ENCODE results near the gene FBXL4. TPM values are rescaled to one million over a fixed set of nuclear protein-coding genes. Genes with fewer than 3 reads are reported as not detected.

The FBXL4 gene
- total RNA-seq, 1 experiment from 2014 or later = 5.1 TPM

DNA sequence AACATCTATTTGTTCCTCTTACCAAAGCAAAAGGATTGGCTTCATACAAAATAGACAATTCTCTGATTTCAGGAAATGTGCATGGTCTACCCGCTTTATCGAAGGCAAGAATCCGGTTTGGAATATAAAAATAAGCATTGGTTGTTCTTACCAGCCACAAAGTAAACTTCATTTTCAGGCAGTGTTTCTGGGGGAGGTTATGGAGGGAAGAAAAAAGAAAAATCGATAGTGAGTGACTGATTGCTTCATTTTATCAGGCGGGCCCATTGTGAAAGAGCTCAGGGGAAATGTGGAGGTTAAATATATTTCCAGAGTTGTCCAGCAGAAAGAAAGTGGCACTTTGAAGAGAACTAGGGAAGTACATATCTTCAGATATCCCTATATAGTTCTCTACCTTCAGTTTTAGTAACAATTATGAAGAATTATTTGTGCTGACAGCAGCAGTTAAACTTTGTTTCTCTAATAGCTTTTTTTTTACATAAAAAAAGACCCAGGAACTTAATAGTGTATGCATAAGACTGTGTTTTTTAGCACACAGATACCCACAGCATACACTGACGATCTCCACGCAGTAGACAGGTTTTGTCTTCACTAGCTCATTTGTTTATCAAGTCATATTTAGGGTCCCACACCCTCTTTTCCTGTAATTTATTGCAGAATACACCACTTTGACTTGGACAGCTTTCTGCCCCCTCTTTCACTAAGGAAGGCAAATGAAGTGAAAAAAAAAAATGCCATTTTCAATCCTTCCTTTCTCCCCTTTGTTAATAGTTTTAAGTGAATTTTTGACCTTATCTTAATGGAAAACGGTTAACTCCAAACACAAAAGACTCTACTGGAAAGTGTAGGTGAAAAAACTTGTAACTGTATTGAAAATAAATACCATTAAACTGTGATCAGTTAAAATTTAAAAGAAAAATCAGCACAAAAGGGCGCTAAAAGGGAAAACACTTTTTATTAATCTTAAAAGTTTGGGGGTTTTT lies 110.5 kb downstream of the FBXL4 start:
- Histone ChIP-seq H4K20me1 (ENCODE audit: control insufficient read depth, insufficient read depth, insufficient read length) (no peaks in the 10 kb centered on the region), H3K4me2 (ENCODE audit: insufficient read depth, insufficient read length, low read length) (peak overlapping the region; percentile 81), H4K5ac (ENCODE audit: insufficient read length, low read depth, low read length) (no peak overlapping the region), H2BK120ac (ENCODE audit: low read depth, low read length, poor library complexity, severe bottlenecking) (no peak overlapping the region), H3K23me2 (ENCODE audit: insufficient read length, low read depth, low read length, poor library complexity, severe bottlenecking) (peaks cover 23% of the 10 kb centered on the region), H2BK5ac (ENCODE audit: insufficient read length, low read length) (no peak overlapping the region), H2BK12ac (ENCODE audit: insufficient read length, low read depth, low read length) (no peak overlapping the region), H2BK15ac (ENCODE audit: low read depth, low read length) (no peak overlapping the region), H3K18ac (ENCODE audit: insufficient read length, low read depth, low read length) (no peak overlapping the region), H3K27ac (ENCODE audit: insufficient read length, low read depth, low read length) (no peak overlapping the region), H2AK5ac (ENCODE audit: insufficient read length, low read length) (no peak overlapping the region), H3K9me3 (ENCODE audit: control insufficient read depth, low read depth, low read length) (no peaks in the 10 kb centered on the region), H3K9ac (ENCODE audit: extremely low read depth, insufficient read length, low read length) (no peak overlapping the region), H3K4me1 (ENCODE audit: insufficient read depth, low read length) (peaks cover 7% of the 10 kb centered on the region; the same call in 1 of the 2 replicates), H3T11ph (ENCODE audit: low read length) (no peak overlapping the region), H3K79me1 (ENCODE audit: insufficient read depth, low read depth, low read length, poor library complexity, severe bottlenecking) (no peaks in the 10 kb centered on the region), H3K79me2 (ENCODE audit: insufficient read depth, low read length) (no peaks in the 10 kb centered on the region), H3K23ac (ENCODE audit: insufficient read length, low read depth, low read length) (no peak overlapping the region), H3K56ac (ENCODE audit: insufficient read length, low read depth, low read length) (no peak overlapping the region), H3K14ac (ENCODE audit: insufficient read depth, low read length) (no peak overlapping the region), H4K91ac (ENCODE audit: insufficient read length, low read depth, low read length) (no peak overlapping the region), H3K27me3 (ENCODE audit: insufficient read depth, low read length) (peaks cover 70% of the 10 kb centered on the region), H2AFZ (ENCODE audit: low read length) (no peak overlapping the region), H4K8ac (replicated peaks; ENCODE audit: insufficient read length, low read depth, low read length) (no peak overlapping the region), H3K4ac (ENCODE audit: low read depth, low read length) (no peak overlapping the region), H2BK20ac (ENCODE audit: low read depth, low read length, poor library complexity, severe bottlenecking) (no peak overlapping the region)
- peaks cover 0 to 4% of the 10 kb centered on the region in 2 experiments; a peak in 2 of 5 replicates for H3K9me3 Mint-ChIP-seq
- peaks cover 97% of the 10 kb centered on the region for H3K27me3 Mint-ChIP-seq (ENCODE audit: low read depth)
- H3K27ac Mint-ChIP-seq = no peak overlapping the region; a peak in 1 of 7 replicates
- DNase-seq = no peak
- no CpG with 5 or more reads among the region's 9 CpGs for WGBS (ENCODE audit: extremely low coverage, insufficient read length, low lambda C conversion rate)
- H3K36me3 Mint-ChIP-seq (ENCODE audit: insufficient read depth in 1 of 3, low read depth in 3 of 3) = no peaks in the 10 kb centered on the region; a peak in 1 of 7 replicates
- H3K4me1 Mint-ChIP-seq = peaks cover 29 to 47% of the 10 kb centered on the region in 2 experiments
- no peak for TF ChIP-seq CTCF (conservative IDR thresholded peaks at IDR 0.05)
- peak overlapping the region in 1 of 2 experiments; percentile 27; a peak in 2 of 5 replicates for H3K4me3 Mint-ChIP-seq

All from H9 (cell line).